ENCODE measurements around the gene HACD4.

GRCh38 chr9:20978249-20978648 is 53.2 kb downstream of the HACD4 start:
- TF ChIP-seq, protein P1, sequence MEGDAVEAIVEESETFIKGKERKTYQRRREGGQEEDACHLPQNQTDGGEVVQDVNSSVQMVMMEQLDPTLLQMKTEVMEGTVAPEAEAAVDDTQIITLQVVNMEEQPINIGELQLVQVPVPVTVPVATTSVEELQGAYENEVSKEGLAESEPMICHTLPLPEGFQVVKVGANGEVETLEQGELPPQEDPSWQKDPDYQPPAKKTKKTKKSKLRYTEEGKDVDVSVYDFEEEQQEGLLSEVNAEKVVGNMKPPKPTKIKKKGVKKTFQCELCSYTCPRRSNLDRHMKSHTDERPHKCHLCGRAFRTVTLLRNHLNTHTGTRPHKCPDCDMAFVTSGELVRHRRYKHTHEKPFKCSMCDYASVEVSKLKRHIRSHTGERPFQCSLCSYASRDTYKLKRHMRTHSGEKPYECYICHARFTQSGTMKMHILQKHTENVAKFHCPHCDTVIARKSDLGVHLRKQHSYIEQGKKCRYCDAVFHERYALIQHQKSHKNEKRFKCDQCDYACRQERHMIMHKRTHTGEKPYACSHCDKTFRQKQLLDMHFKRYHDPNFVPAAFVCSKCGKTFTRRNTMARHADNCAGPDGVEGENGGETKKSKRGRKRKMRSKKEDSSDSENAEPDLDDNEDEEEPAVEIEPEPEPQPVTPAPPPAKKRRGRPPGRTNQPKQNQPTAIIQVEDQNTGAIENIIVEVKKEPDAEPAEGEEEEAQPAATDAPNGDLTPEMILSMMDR (IDR thresholded peaks at IDR 0.05) = no peak
- no peak for TF ChIP-seq EP300 (IDR thresholded peaks at IDR 0.05)
- TF ChIP-seq POLR2A (IDR thresholded peaks at IDR 0.05; ENCODE audit: low read depth) = no peak

Data from esophagus muscularis mucosa (tissue), 4 donors.